ENCODE measurements around the gene NFIC.
"Not testable (repeated sequence)": the region's sequence is repeated elsewhere in the genome, so short reads cannot be mapped to it uniquely, and the experiment has no call there.

NFIC gene

GRCh38 chr19:3370728-3371591 lies 4.6 kb downstream of the NFIC start:
- H3K9ac ChIP-seq: peak overlapping the region; percentile 86 to 98 (median 94); a peak in 18 of 22 replicates

GRCh38 chr19:3372413-3372812 lies 6.0 kb downstream of the NFIC start:
- Histone ChIP-seq H3K27ac (peak overlapping the region in 5 of 11 experiments; percentile 0 to 42 (median 31); a peak in 7 of 22 replicates), H3K9ac (peak overlapping the region in 5 of 11 experiments; percentile 3 to 28 (median 24); a peak in 4 of 22 replicates), H3K4me3 (no peak overlapping the region), H3K9me3 (replicated peaks in 1 of 11) (no peaks in the 10 kb centered on the region), H3K36me3 (peaks cover 10 to 48% (median 29%) of the 10 kb centered on the region in 11 experiments; a peak in 20 of 22 replicates), H3K27me3 (no peaks in the 10 kb centered on the region), H3K4me1 (peaks cover 65 to 87% (median 80%) of the 10 kb centered on the region in 10 experiments), H4K20me1 (peaks cover 69 to 97% (median 90%) of the 10 kb centered on the region in 11 experiments), H3K4me2 (peak overlapping the region; percentile 45 to 73 (median 66))
- no peak for TF ChIP-seq Cebpa-rat (IDR thresholded peaks at IDR 0.05)

More at GRCh38 chr19:3370728-3371591, 4.6 kb downstream of the NFIC start:
- Histone ChIP-seq H3K36me3 (peaks cover 9 to 38% (median 23%) of the 10 kb centered on the region in 11 experiments; a peak in 20 of 22 replicates), H3K4me3 (peak overlapping the region in 5 of 10 experiments; percentile 47 to 94 (median 91); a peak in 8 of 20 replicates), H4K20me1 (peaks cover 54 to 82% (median 75%) of the 10 kb centered on the region in 11 experiments), H3K27me3 (no peaks in the 10 kb centered on the region), H3K27ac (peak overlapping the region in 10 of 11 experiments; percentile 55 to 98 (median 96); a peak in 18 of 22 replicates), H3K4me1 (peaks cover 63 to 84% (median 80%) of the 10 kb centered on the region in 10 experiments), H3K9me3 (replicated peaks in 1 of 11) (no peaks in the 10 kb centered on the region), H3K4me2 (peak overlapping the region; percentile 93 to 100 (median 98))
- TF ChIP-seq Cebpa-rat (IDR thresholded peaks at IDR 0.05): no peak

GRCh38 chr19:3373971-3374368 lies 7.6 kb downstream of the NFIC start:
- Histone ChIP-seq H4K20me1 (peaks cover 83 to 98% (median 93%) of the 10 kb centered on the region in 11 experiments), H3K4me1 (peaks cover 54 to 79% (median 71%) of the 10 kb centered on the region in 10 experiments), H3K9ac (0 out of 22 replicates have a peak overlapping the region, but pooled peaks of 4 of the 11 experiments have one; percentile 18 to 41 (median 22)), H3K4me2 (peak overlapping the region in 8 of 11 experiments; percentile 10 to 42 (median 22); a peak in 13 of 22 replicates), H3K27ac (peak overlapping the region in 3 of 11 experiments; percentile 17 to 50 (median 43); a peak in 6 of 22 replicates), H3K27me3 (no peaks in the 10 kb centered on the region), H3K9me3 (replicated peaks in 1 of 11) (no peaks in the 10 kb centered on the region), H3K36me3 (peaks cover 18 to 56% (median 36%) of the 10 kb centered on the region in 11 experiments; a peak in 20 of 22 replicates), H3K4me3 (no peak overlapping the region)
- no peak for TF ChIP-seq Cebpa-rat (IDR thresholded peaks at IDR 0.05)

GRCh38 chr19:3374369-3375112 lies 8.2 kb downstream of the NFIC start:
- Histone ChIP-seq H3K4me2 (peak overlapping the region in 10 of 11 experiments; percentile 2 to 42 (median 20); a peak in 14 of 22 replicates), H3K4me1 (peaks cover 54 to 79% (median 67%) of the 10 kb centered on the region in 10 experiments), H3K36me3 (peaks cover 19 to 62% (median 36%) of the 10 kb centered on the region in 11 experiments; a peak in 21 of 22 replicates), H3K9ac (peak overlapping the region in 4 of 11 experiments; percentile 18 to 41 (median 28); a peak in 2 of 22 replicates), H3K27me3 (no peaks in the 10 kb centered on the region), H4K20me1 (peaks cover 88 to 99% (median 98%) of the 10 kb centered on the region in 11 experiments), H3K27ac (peak overlapping the region in 5 of 11 experiments; percentile 17 to 50 (median 22); a peak in 8 of 22 replicates), H3K4me3 (no peak overlapping the region), H3K9me3 (replicated peaks in 1 of 11) (no peaks in the 10 kb centered on the region)
- TF ChIP-seq Cebpa-rat (IDR thresholded peaks at IDR 0.05): no peak

- peak overlapping the region in 6 of 11 experiments; percentile 2 to 50 (median 21); a peak in 6 of 22 replicates for H3K27ac ChIP-seq
- no peak overlapping the region for H3K4me3 ChIP-seq
- H3K36me3 ChIP-seq: peaks cover 21 to 71% (median 39%) of the 10 kb centered on the region in 11 experiments; a peak in 21 of 22 replicates
- H3K9ac ChIP-seq: peak overlapping the region in 2 of 11 experiments; percentile 13 to 15; a peak in 2 of 22 replicates
- no peak for TF ChIP-seq Cebpa-rat (IDR thresholded peaks at IDR 0.05)
- peaks cover 92 to 99% (median 98%) of the 10 kb centered on the region in 11 experiments for H4K20me1 ChIP-seq
- no peaks in the 10 kb centered on the region for H3K27me3 ChIP-seq
- no peaks in the 10 kb centered on the region for H3K9me3 ChIP-seq (replicated peaks in 1 of 11)
- peak overlapping the region in 5 of 11 experiments; percentile 3 to 11 (median 5); a peak in 4 of 22 replicates for H3K4me2 ChIP-seq
- peaks cover 45 to 75% (median 62%) of the 10 kb centered on the region in 10 experiments for H3K4me1 ChIP-seq
These were observed 9.1 kb downstream of the NFIC start for GRCh38 chr19:3375221-3376090.

- Histone ChIP-seq H3K9ac (0 out of 22 replicates have a peak overlapping the region, but pooled peaks of 1 of the 11 experiments have one; percentile 13), H4K20me1 (peaks cover 93 to 99% (median 98%) of the 10 kb centered on the region in 11 experiments), H3K4me2 (peak overlapping the region in 1 of 11 experiments; percentile 3; a peak in 2 of 22 replicates), H3K36me3 (peaks cover 27 to 75% (median 45%) of the 10 kb centered on the region in 11 experiments; a peak in 21 of 22 replicates), H3K4me1 (peaks cover 43 to 69% (median 57%) of the 10 kb centered on the region in 10 experiments)
- not testable (repeated sequence) for H3K27ac ChIP-seq; H3K9me3 ChIP-seq (replicated peaks in 1 of 11); H3K4me3 ChIP-seq; H3K27me3 ChIP-seq
These were observed 9.7 kb downstream of the NFIC start for GRCh38 chr19:3376091-3376455.

GRCh38 chr19:3378352-3379150 lies 12.2 kb downstream of the NFIC start:
- Histone ChIP-seq H3K4me2 (peak overlapping the region in 3 of 11 experiments; percentile 9 to 19 (median 12); a peak in 3 of 22 replicates), H3K27ac (no peak overlapping the region; a peak in 1 of 22 replicates), H3K4me1 (peaks cover 39 to 68% (median 53%) of the 10 kb centered on the region in 10 experiments), H4K20me1 (peaks cover 97 to 100% (median 100%) of the 10 kb centered on the region in 11 experiments), H3K9ac (peak overlapping the region in 1 of 11 experiments; percentile 17; a peak in 2 of 22 replicates), H3K9me3 (replicated peaks in 1 of 11) (no peaks in the 10 kb centered on the region), H3K36me3 (peaks cover 52 to 92% (median 69%) of the 10 kb centered on the region in 11 experiments), H3K4me3 (no peak overlapping the region), H3K27me3 (no peaks in the 10 kb centered on the region)
- no peak for TF ChIP-seq Cebpa-rat (IDR thresholded peaks at IDR 0.05)

Measured in BLaER1 treated with 17β-estradiol and CSF1 and Interleukin-3, amounts not matched to agents 10 nM and 100 nM (cell line).